ENCODE measurements around the gene AANAT.

AANAT gene

DNA sequence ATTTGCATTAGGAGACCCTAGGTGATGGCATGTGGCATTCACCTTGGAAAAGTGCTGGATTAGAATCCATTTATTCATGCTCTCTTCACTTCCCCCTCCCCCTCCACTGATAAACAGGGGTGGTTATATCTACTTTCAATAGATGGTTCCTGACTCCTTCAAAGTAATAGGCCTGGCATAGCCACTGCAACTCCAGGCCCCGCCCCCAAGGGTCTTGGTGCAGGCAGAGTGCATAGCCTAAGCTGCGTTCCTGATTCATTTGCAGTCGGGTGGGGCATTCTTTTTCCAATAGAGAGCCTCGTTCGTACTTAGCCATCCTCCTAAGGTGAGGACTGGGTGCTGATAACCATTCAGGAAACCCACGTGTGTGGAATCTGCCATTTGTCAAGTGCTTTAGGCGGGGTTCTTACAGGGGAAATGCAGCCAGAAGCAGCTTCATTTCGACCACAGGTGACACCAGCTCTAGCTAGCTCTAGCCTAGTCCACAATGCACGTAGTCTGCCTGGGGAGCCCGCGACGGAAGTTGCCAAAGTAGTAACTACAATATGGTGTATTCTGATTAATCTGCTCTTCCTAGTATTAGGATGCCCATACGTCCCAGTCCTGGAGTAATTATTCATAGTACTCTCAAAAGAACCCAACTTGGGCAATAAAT, 25.6 kb upstream of the AANAT start:
- Histone ChIP-seq H3K4me1 (ENCODE audit: control insufficient read depth, insufficient read depth, low read length, poor library complexity, severe bottlenecking) (no peaks in the 10 kb centered on the region), H3K9me3 (ENCODE audit: control insufficient read depth, low read length) (no peaks in the 10 kb centered on the region), H3K27ac (ENCODE audit: insufficient read depth, low read length, poor library complexity, severe bottlenecking) (no peak overlapping the region), H3K36me3 (ENCODE audit: control insufficient read depth, insufficient read depth, low read length) (no peaks in the 10 kb centered on the region), H3K27me3 (replicated peaks; ENCODE audit: control insufficient read depth, insufficient read depth, low read length, poor library complexity, severe bottlenecking) (no peaks in the 10 kb centered on the region), H3K4me3 (ENCODE audit: insufficient read depth, low read depth, low read length, poor library complexity, severe bottlenecking) (no peak overlapping the region)
- no peak for DNase-seq

- Histone ChIP-seq H3K36me3 (ENCODE audit: control insufficient read depth, insufficient read depth, low read length) (no peaks in the 10 kb centered on the region), H3K27ac (ENCODE audit: insufficient read depth, low read length, poor library complexity, severe bottlenecking) (no peak overlapping the region), H3K4me1 (ENCODE audit: control insufficient read depth, insufficient read depth, low read length, poor library complexity, severe bottlenecking) (no peaks in the 10 kb centered on the region), H3K4me3 (ENCODE audit: insufficient read depth, low read depth, low read length, poor library complexity, severe bottlenecking) (no peak overlapping the region), H3K27me3 (replicated peaks; ENCODE audit: control insufficient read depth, insufficient read depth, low read length, poor library complexity, severe bottlenecking) (no peaks in the 10 kb centered on the region), H3K9me3 (ENCODE audit: control insufficient read depth, low read length) (no peaks in the 10 kb centered on the region)
- DNase-seq: no peak
These were observed 24.8 kb upstream of the AANAT start for GRCh38 chr17:76442341-76443338.

DNA sequence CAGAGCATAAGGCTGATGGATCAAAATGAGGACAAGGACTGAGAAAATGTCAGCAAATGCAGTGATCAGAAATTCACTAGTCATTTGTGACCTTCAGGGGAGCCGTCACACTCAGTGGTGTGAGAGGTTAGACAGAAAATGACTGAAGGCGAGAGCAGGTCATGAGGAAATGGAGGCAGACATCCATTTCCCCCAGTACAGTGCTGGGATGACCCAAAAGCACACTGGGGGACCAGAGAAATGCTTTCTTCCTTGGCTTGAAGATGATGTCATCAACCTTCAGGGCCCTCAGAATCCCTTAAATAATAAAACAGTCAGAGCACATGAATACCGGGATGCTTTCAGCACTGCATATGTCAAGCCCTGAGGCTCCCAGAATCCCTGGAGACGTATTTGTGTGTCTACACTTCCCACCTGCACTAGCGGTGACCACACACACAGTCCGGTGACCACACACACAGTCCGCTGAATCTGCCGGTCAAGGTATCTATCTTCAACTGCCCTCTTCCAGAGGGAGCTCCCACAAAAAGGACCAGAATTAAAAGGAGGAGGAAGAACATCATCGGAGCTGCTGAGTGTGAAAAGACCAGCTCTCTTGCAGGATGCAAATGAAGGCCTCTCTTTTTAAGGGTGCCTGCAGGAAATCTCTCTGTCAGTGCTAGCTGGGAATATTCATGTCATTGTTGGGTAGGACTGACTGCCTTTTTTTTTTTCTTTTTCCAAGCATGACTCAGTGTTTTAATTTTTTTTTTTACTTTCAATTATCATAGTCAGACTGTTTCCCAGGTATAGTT, 22.7 kb upstream of the AANAT start:
- no peaks in the 10 kb centered on the region for H3K9me3 ChIP-seq (ENCODE audit: control insufficient read depth, low read length)
- DNase-seq: no peak
- H3K4me1 ChIP-seq (ENCODE audit: control insufficient read depth, insufficient read depth, low read length, poor library complexity, severe bottlenecking): no peaks in the 10 kb centered on the region
- H3K27me3 ChIP-seq (replicated peaks; ENCODE audit: control insufficient read depth, insufficient read depth, low read length, poor library complexity, severe bottlenecking): no peaks in the 10 kb centered on the region
- no peak overlapping the region for H3K4me3 ChIP-seq (ENCODE audit: insufficient read depth, low read depth, low read length, poor library complexity, severe bottlenecking)
- H3K27ac ChIP-seq (ENCODE audit: insufficient read depth, low read length, poor library complexity, severe bottlenecking): no peak overlapping the region
- H3K36me3 ChIP-seq (ENCODE audit: control insufficient read depth, insufficient read depth, low read length): no peaks in the 10 kb centered on the region

DNA sequence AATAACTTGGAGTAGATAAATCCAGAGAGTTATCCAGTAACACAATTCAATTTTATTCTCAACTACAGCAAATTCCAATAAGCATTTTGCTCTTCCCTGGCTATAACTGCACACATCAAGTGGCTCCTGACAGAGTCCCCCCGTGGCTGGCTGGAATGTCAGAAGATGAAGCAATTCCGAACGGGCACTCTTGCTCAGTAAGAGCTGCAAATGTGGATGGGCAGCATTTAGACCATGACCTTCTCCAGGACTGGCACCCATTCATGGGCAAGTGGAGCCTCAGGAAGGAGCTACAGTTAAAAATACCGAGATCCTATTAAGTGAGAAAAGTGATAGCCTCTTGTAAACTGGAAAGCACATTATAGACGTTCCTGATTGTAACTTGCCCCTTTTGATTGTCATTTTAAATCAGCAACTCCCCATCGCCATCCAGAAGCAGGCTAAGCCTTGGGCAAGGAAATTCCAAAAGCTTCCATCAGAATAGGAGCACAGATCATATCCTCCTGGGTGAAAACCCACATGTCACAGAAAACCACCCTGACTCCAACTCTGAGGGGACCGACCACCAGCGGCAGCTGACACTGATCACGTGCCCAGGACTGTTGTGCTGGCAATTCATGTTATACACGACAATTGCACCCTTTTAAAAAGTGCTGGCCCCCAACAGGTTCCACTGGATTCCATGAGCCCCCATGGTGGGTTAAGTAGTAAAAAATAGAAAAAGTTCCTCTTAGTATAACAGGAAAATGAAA, 21.5 kb upstream of the AANAT start:
- no peak overlapping the region for H3K4me3 ChIP-seq (ENCODE audit: insufficient read depth, low read depth, low read length, poor library complexity, severe bottlenecking)

GRCh38 chr17:76446449-76447231, 20.8 kb upstream of the AANAT start:
- no peak overlapping the region for H3K27ac ChIP-seq (ENCODE audit: insufficient read depth, low read length, poor library complexity, severe bottlenecking)

More for the DNA sequence above, 21.5 kb upstream of the AANAT start:
- H3K27ac ChIP-seq (ENCODE audit: insufficient read depth, low read length, poor library complexity, severe bottlenecking): no peak overlapping the region
- peaks cover 1% of the 10 kb centered on the region for H3K4me1 ChIP-seq (ENCODE audit: control insufficient read depth, insufficient read depth, low read length, poor library complexity, severe bottlenecking)
- DNase-seq: no peak
- H3K36me3 ChIP-seq (ENCODE audit: control insufficient read depth, insufficient read depth, low read length): no peaks in the 10 kb centered on the region
- H3K27me3 ChIP-seq (replicated peaks; ENCODE audit: control insufficient read depth, insufficient read depth, low read length, poor library complexity, severe bottlenecking): no peaks in the 10 kb centered on the region
- H3K9me3 ChIP-seq (ENCODE audit: control insufficient read depth, low read length): no peaks in the 10 kb centered on the region

GRCh38 chr17:76447931-76448652, 19.3 kb upstream of the AANAT start:
- no peak overlapping the region for H3K4me3 ChIP-seq (ENCODE audit: insufficient read depth, low read depth, low read length, poor library complexity, severe bottlenecking)
- H3K36me3 ChIP-seq (ENCODE audit: control insufficient read depth, insufficient read depth, low read length): no peaks in the 10 kb centered on the region
- peaks cover 19% of the 10 kb centered on the region for H3K4me1 ChIP-seq (ENCODE audit: control insufficient read depth, insufficient read depth, low read length, poor library complexity, severe bottlenecking)
- H3K27me3 ChIP-seq (replicated peaks; ENCODE audit: control insufficient read depth, insufficient read depth, low read length, poor library complexity, severe bottlenecking): no peaks in the 10 kb centered on the region
- no peak for DNase-seq
- no peaks in the 10 kb centered on the region for H3K9me3 ChIP-seq (ENCODE audit: control insufficient read depth, low read length)
- H3K27ac ChIP-seq (ENCODE audit: insufficient read depth, low read length, poor library complexity, severe bottlenecking): no peak overlapping the region

More at GRCh38 chr17:76446449-76447231, 20.8 kb upstream of the AANAT start:
- no peaks in the 10 kb centered on the region for H3K9me3 ChIP-seq (ENCODE audit: control insufficient read depth, low read length)
- H3K4me3 ChIP-seq (ENCODE audit: insufficient read depth, low read depth, low read length, poor library complexity, severe bottlenecking): no peak overlapping the region
- H3K4me1 ChIP-seq (ENCODE audit: control insufficient read depth, insufficient read depth, low read length, poor library complexity, severe bottlenecking): peaks cover 9% of the 10 kb centered on the region
- H3K36me3 ChIP-seq (ENCODE audit: control insufficient read depth, insufficient read depth, low read length): no peaks in the 10 kb centered on the region
- no peaks in the 10 kb centered on the region for H3K27me3 ChIP-seq (replicated peaks; ENCODE audit: control insufficient read depth, insufficient read depth, low read length, poor library complexity, severe bottlenecking)
- no peak for DNase-seq

DNA sequence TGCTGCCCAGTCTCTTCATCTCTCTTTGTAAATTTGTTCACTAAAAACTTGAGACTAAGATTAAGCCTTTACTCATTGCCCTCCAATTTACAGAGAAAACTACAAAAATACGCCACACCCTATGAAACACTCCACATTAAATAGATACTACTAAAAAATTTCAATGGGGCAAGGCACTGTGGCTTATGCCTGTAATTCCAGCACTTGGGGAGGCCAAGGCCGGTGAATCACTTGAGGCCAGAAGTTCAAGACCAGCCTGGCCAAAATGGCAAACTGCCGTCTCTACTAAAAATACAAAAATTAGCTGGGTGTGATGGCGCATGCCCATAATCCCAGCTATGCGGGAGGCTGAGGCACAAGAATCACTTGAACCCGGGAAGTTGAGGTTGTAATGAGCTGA, 18.3 kb upstream of the AANAT start:
- Histone ChIP-seq H3K27ac (ENCODE audit: insufficient read depth, low read length, poor library complexity, severe bottlenecking) (no peak overlapping the region), H3K36me3 (ENCODE audit: control insufficient read depth, insufficient read depth, low read length) (no peaks in the 10 kb centered on the region), H3K4me1 (ENCODE audit: control insufficient read depth, insufficient read depth, low read length, poor library complexity, severe bottlenecking) (peaks cover 19% of the 10 kb centered on the region), H3K4me3 (ENCODE audit: insufficient read depth, low read depth, low read length, poor library complexity, severe bottlenecking) (no peak overlapping the region), H3K27me3 (replicated peaks; ENCODE audit: control insufficient read depth, insufficient read depth, low read length, poor library complexity, severe bottlenecking) (no peaks in the 10 kb centered on the region), H3K9me3 (ENCODE audit: control insufficient read depth, low read length) (no peaks in the 10 kb centered on the region)
- DNase-seq: no peak

DNA sequence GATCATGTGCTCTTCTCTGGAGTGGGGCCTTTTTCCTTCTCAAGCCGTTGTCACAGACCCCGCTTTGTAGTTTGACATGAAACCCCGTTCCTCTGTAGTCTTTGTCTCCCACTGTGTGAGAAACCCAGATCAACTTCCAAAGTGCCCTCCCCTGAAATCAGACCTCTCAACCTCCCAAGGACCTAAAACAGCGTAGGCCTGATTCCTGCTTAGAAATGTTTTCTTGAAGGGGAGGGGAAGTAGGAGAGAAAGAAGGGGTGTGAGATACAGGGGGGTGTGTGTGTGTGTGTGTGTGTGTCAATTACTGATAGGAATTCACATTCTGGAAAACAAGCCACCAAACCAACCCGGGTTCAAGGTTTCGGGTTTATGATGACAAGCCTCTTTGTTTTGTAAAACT, 15.9 kb upstream of the AANAT start:
- H3K9me3 ChIP-seq (ENCODE audit: control insufficient read depth, low read length): no peaks in the 10 kb centered on the region
- no peak overlapping the region for H3K27ac ChIP-seq (ENCODE audit: insufficient read depth, low read length, poor library complexity, severe bottlenecking)
- H3K4me3 ChIP-seq (ENCODE audit: insufficient read depth, low read depth, low read length, poor library complexity, severe bottlenecking): no peak overlapping the region
- H3K4me1 ChIP-seq (ENCODE audit: control insufficient read depth, insufficient read depth, low read length, poor library complexity, severe bottlenecking): peaks cover 19% of the 10 kb centered on the region
- DNase-seq: no peak
- no peaks in the 10 kb centered on the region for H3K27me3 ChIP-seq (replicated peaks; ENCODE audit: control insufficient read depth, insufficient read depth, low read length, poor library complexity, severe bottlenecking)
- no peaks in the 10 kb centered on the region for H3K36me3 ChIP-seq (ENCODE audit: control insufficient read depth, insufficient read depth, low read length)

Measured in effector memory CD4-positive, alpha-beta T cell (primary cell).